GM21619 (cell line): Measurements from ENCODE around the gene EME2.

ENCODE experiments used
- ATAC-seq: cut with Tn5 transposase; IDR thresholded peaks from one replicate; pipeline ENCODE4 v1.9.1; 2021; ENCODE audit not compliant: unreplicated experiment

The EME2 gene

DNA sequence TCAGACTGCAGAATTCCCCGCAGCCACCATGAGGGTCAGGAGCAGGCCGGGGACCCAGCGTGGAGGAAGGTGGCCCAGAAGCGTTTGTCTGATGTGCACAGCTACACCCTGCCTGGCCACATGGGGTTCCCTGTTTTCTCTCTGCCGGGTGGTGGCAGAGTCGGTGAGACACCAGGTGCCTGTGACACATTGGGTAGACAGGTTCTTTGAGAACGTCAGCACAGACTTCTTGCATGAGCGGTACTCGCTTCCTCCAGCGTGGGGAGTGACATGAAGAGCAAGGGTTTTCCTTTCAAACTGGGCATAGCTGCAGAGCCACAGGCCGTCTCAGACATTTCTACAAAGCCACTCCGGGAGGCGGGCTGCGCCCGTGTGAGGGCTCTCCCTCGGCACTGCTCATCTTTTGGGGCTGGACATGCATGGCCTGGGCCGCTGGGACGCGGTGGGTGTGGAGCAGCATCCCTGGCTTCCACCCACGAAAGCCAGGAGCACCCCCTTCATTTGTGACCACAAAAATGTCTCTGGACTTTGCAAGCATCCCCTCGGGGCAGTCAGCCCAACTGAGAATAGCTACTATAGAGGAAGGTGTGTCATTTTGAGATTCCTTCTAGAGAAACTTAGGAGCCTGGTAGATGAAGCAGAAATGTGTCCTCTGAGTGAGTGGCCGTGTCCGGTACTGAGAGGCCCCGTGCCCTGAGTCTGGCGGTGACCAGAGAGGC lies 27.3 kb upstream of the EME2 start:
- no peak for ATAC-seq

GRCh38 chr16:1745900-1746692 lies 26.5 kb upstream of the EME2 start:
- no peak for ATAC-seq

GRCh38 chr16:1746693-1747195 lies 25.9 kb upstream of the EME2 start:
- no peak for ATAC-seq

GRCh38 chr16:1747934-1748333 lies 24.7 kb upstream of the EME2 start:
- no peak for ATAC-seq

- ATAC-seq, result no peak
These were observed 23.2 kb upstream of the EME2 start for GRCh38 chr16:1749152-1750117.

DNA sequence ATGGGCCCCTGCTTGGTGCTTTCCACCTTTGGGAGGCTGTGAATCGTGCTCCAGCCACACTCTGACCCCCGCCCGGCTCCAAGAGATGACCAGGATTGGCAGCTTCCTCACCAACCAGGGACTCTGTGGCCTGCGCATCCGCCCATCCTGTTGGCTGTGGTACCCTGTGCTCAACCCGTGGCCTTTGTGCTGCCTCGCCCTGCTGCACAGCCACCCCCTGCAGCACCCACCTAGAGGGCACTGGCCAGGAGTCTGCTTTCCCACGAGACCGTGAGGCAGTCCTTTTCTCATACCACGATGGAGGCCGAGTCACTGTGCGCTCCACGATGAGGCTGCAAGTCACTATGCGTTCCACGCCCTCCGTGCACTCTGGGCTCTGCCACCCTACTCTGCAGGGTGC lies 20.7 kb upstream of the EME2 start:
- no peak for ATAC-seq

- ATAC-seq, result no peak
These were observed 19.8 kb upstream of the EME2 start for GRCh38 chr16:1752853-1753252.

- no peak for ATAC-seq
These were observed 18.4 kb upstream of the EME2 start for GRCh38 chr16:1754204-1754603.

- no peak for ATAC-seq
These were observed 14.7 kb upstream of the EME2 start for GRCh38 chr16:1757714-1758461.

DNA sequence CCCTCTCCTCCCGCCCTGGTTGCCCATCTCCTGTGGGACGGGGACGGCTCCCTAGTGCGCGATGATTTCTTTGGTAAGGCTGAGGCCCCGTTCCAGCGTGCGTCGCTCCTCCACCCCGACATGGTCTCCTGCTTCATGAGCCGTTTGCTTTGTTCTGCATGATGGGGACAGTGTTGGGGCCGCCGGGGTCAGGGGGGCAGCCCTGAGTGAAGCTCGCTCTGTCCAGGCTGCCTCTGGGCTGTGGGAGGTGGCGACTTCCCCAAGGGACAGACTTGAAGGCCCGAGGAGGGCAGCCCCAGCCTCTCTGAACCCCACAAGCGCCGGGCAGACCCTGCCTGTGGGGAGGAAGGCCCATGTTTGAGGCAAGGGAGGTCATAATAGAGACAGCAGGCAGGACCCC lies 13.7 kb upstream of the EME2 start:
- no peak for ATAC-seq

GRCh38 chr16:1759511-1759910 lies 13.1 kb upstream of the EME2 start:
- no peak for ATAC-seq

DNA sequence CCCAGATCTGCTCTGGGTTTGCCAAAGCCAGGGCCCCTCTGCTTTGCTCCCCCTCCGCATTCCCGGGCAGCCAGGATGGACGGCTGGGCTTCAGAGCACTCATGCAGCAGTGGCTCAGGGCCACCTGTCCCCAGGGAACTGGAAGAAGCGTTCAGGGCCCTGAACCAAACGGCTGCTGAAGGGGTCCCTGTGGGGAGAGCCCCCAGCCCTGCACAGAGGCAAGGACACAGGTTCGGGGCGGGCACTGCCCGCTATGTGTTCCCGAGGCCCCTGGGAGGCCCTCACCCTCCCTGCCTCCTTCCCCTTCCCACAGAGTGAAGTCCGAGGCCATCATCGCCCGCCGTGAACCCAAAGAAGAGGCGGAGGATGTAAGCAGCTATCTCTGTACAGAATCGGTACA lies 11.7 kb upstream of the EME2 start:
- no peak for ATAC-seq

GRCh38 chr16:1761751-1762150 lies 10.9 kb upstream of the EME2 start:
- ATAC-seq, result no peak

GRCh38 chr16:1762196-1762878 lies 10.3 kb upstream of the EME2 start:
- ATAC-seq, result no peak

- no peak for ATAC-seq
These were observed 9.6 kb upstream of the EME2 start for GRCh38 chr16:1762879-1763520.

- ATAC-seq, result no peak
These were observed 8.8 kb upstream of the EME2 start for GRCh38 chr16:1763521-1764511.

GRCh38 chr16:1764971-1765370 lies 7.6 kb upstream of the EME2 start:
- no peak for ATAC-seq

- no peak for ATAC-seq
These were observed 6.8 kb upstream of the EME2 start for GRCh38 chr16:1765826-1766225.
